A549 (cell line): ENCODE results near the gene RABGEF1. TPM values are rescaled to one million over a fixed set of nuclear protein-coding genes. Genes with fewer than 3 reads are reported as not detected.
A peak's percentile ranks its signal among the peaks of the same experiment; 100 is the strongest.

ENCODE experiments used
- ATAC-seq, 2 experiments: fragments of 200-7000 bp in 1 of 2; fragments of >200 bp in 1 of 2; cut with Nextera tagmentation in 1 of 2; cut with Tn5 transposase in 1 of 2; 3 replicates each; pipeline versions ENCODE4 v1.8.0 to v1.9.1; 2018 to 2020; ENCODE audit warnings: mild to moderate bottlenecking in 1 of 2, moderate library complexity in 1 of 2
- CTCF ChIA-PET: fragments of 300-600 bp; sonication (Branson Sonifier 250); formaldehyde crosslinking; extraction: SDS; loops from one replicate; lab custom pipeline; 2021; ENCODE audit warnings: antibody characterized with exemption, inconsistent platforms; lab: Yijun Ruan, JAX
- POLR2A ChIA-PET: fragments of 350-600 bp; formaldehyde crosslinking; extraction: SDS; loops from one replicate; lab custom pipeline; 2021; ENCODE audit warnings: antibody characterized with exemption, inconsistent platforms; lab: Yijun Ruan, JAX
- DNase-seq, 2 experiments: peaks; one replicate each; pipeline versions ENCODE4 v3.0.0 to v3.0.0-alpha.2; 2011 to 2016; ENCODE audit warnings: low read depth in 1 of 2, low spot score in 1 of 2
- FAIRE-seq: peaks from 2 replicates; lab custom pipeline; 2011; peaks lifted over from hg19 to GRCh38; lab: Jason Lieb, UNC
- H3K27ac ChIP-seq, 2 experiments: fragments of >200 bp; sonication (Bioruptor Twin); formaldehyde crosslinking; 3 replicates each; pipeline ENCODE4 v1.5.1; 2016 to 2017
- H3K4me1 ChIP-seq: fragments of >200 bp; sonication (Bioruptor Twin); formaldehyde crosslinking; 3 replicates; pipeline ENCODE4 v1.6.1; 2016
- H3K4me2 ChIP-seq: fragments of >200 bp; sonication (Bioruptor Twin); formaldehyde crosslinking; 3 replicates; pipeline ENCODE4 v1.6.1; 2016
- H3K4me3 ChIP-seq: fragments of >200 bp; sonication (Bioruptor Twin); formaldehyde crosslinking; 3 replicates; pipeline ENCODE4 v1.5.1; 2016
- H3K9me3 ChIP-seq: fragments of >200 bp; sonication (Bioruptor Twin); formaldehyde crosslinking; 3 replicates; pipeline ENCODE4 v1.6.1; 2016
- BHLHE40 ChIP-seq: IDR thresholded peaks from 2 replicates; pipeline ENCODE4 v1.6.1; 2012; ENCODE audit warnings: low read depth, low read length, inconsistent platforms
- CBX2 ChIP-seq: fragments of 200-600 bp; sonication (generic); IDR thresholded peaks from 2 replicates; pipeline ENCODE4 v1.6.1; 2016; ENCODE audit warnings: low read depth, mild to moderate bottlenecking, borderline replicate concordance
- CEBPB ChIP-seq, 2 experiments: fragments of >200 bp in 1 of 2; sonication (Bioruptor Twin) in 1 of 2; formaldehyde crosslinking in 1 of 2; IDR thresholded peaks; 2 replicates each; pipeline ENCODE4 v1.6.1; 2012 to 2016
- EHMT2 ChIP-seq: fragments of 200-600 bp; sonication (generic); IDR thresholded peaks from 2 replicates; pipeline ENCODE4 v1.6.1; 2016; ENCODE audit warnings: antibody characterized with exemption, low read depth, mild to moderate bottlenecking, moderate library complexity
- HES2 ChIP-seq: fragments of >200 bp; sonication (Bioruptor Twin); formaldehyde crosslinking; IDR thresholded peaks from 2 replicates; pipeline ENCODE4 v1.6.1; 2016
- HOXA7 ChIP-seq: fragments of 250-450 bp; sonication (Bioruptor Pico); IDR thresholded peaks from 2 replicates; pipeline ENCODE4 v1.5.0; 2020; ENCODE audit warnings: mild to moderate bottlenecking, moderate library complexity
- HOXB5 ChIP-seq: fragments of 250-450 bp; sonication (Bioruptor Pico); IDR thresholded peaks from 2 replicates; pipeline ENCODE4 v1.5.0; 2020; ENCODE audit warnings: mild to moderate bottlenecking, moderate library complexity
- JUN ChIP-seq, 2 experiments: fragments of >200 bp; sonication (Bioruptor Twin); formaldehyde crosslinking; IDR thresholded peaks; 2 replicates in 1 of 2; 3 replicates in 1 of 2; pipeline ENCODE4 v1.6.1; 2016 to 2017
- JUNB ChIP-seq: fragments of >200 bp; sonication (Bioruptor Twin); formaldehyde crosslinking; IDR thresholded peaks from 2 replicates; pipeline ENCODE4 v1.6.1; 2016
- KDM5A ChIP-seq: fragments of 200-600 bp; sonication (generic); IDR thresholded peaks from 2 replicates; pipeline ENCODE4 v1.6.1; 2016; ENCODE audit warnings: antibody characterized with exemption, mild to moderate bottlenecking
- MAX ChIP-seq: IDR thresholded peaks from 2 replicates; pipeline ENCODE4 v1.6.1; 2012
- MAZ ChIP-seq: fragments of 150-350 bp; IDR thresholded peaks from 2 replicates; pipeline ENCODE4 v1.6.1; 2014; ENCODE audit warnings: antibody characterized with exemption, low read depth, low read length, borderline replicate concordance
- MYC ChIP-seq: IDR thresholded peaks from 2 replicates; pipeline ENCODE4 v1.6.1; 2012; ENCODE audit warnings: mild to moderate bottlenecking, inconsistent platforms, low read length, improper control_type of control experiment, borderline replicate concordance
- NFE2L2 ChIP-seq: fragments of 150-350 bp; conservative IDR thresholded peaks from 2 replicates; pipeline ENCODE4 v1.6.1; 2014; ENCODE audit warnings: low read length
- PHF8 ChIP-seq: fragments of 200-600 bp; sonication (generic); IDR thresholded peaks from 2 replicates; pipeline ENCODE4 v1.6.1; 2016; ENCODE audit warnings: low read depth, mild to moderate bottlenecking, antibody characterized with exemption, moderate library complexity, borderline replicate concordance
- RAD21 ChIP-seq, 2 experiments: fragments of >200 bp in 1 of 2; sonication (Bioruptor Twin) in 1 of 2; formaldehyde crosslinking in 1 of 2; IDR thresholded peaks in 1 of 2; conservative IDR thresholded peaks in 1 of 2; 2 replicates in 1 of 2; 3 replicates in 1 of 2; pipeline ENCODE4 v1.6.1; 2012 to 2018; ENCODE audit warnings: inconsistent platforms in 1 of 2
- RARB ChIP-seq: fragments of 250-450 bp; sonication (Bioruptor Pico); IDR thresholded peaks from 2 replicates; pipeline ENCODE4 v1.8.0; 2021; ENCODE audit warnings: mild to moderate bottlenecking, moderate library complexity
- RNF2 ChIP-seq: fragments of 200-600 bp; sonication (generic); IDR thresholded peaks from 2 replicates; pipeline ENCODE4 v1.6.1; 2016; ENCODE audit warnings: low read depth, mild to moderate bottlenecking, antibody characterized with exemption, moderate library complexity, borderline replicate concordance
- SMC3 ChIP-seq: fragments of >200 bp; sonication (Bioruptor Twin); formaldehyde crosslinking; IDR thresholded peaks from 3 replicates; pipeline ENCODE4 v1.6.1; 2018; ENCODE audit warnings: inconsistent platforms
- TP53 ChIP-seq: fragments of 250-450 bp; sonication (Bioruptor Pico); IDR thresholded peaks from 2 replicates; pipeline ENCODE4 v1.5.0; 2021; ENCODE audit warnings: mild to moderate bottlenecking, moderate library complexity
- ZC3H11A ChIP-seq: fragments of 450-650 bp; IDR thresholded peaks from 2 replicates; pipeline ENCODE4 v1.6.1; 2014; ENCODE audit warnings: antibody characterized with exemption, mild to moderate bottlenecking
- ZNF302 ChIP-seq: fragments of 250-450 bp; sonication (Bioruptor Pico); IDR thresholded peaks from 2 replicates; pipeline ENCODE4 v1.9.0; 2021; ENCODE audit warnings: inconsistent platforms, mild to moderate bottlenecking, moderate library complexity
- WGBS: methylation state at CpG from one replicate; pipeline ENCODE4 v1.1.6; 2017; ENCODE audit errors: missing lambda C conversion rate; 5-methylcytosine and 5-hydroxymethylcytosine counted together
- polyA plus RNA-seq, 4 experiments: library from polyadenylated mRNA; depleted of rRNA in 3 of 4; stranded (reverse); fragments of >200 nt; fragmentation: RNase III in 1 of 4; extraction: RNeasy Plus Mini Kit Qiagen cat#74134 plus additional on column Dnase treatment in 1 of 4; gene quantifications; 2 replicates in 3 of 4; 3 replicates in 1 of 4; pipeline ENCODE4 v1.2.3, GENCODE V29; 2011 to 2017

RABGEF1 gene
- polyA plus RNA-seq, 2 of the 4 experiments (the other 2 are of a cell fraction): 16.2 to 22.6 TPM

- TF ChIP-seq MAX (no peak), CEBPB (IDR thresholded peaks at IDR 0.05) (0 out of 4 replicates have a peak, but pooled peaks of 1 of the 2 experiments have one; percentile 7), ZC3H11A (no peak)
- ATAC-seq (no peak), FAIRE-seq (no peak), DNase-seq (no peak)
- Histone ChIP-seq H3K4me2 (no peak overlapping the region), H3K9me3 (peaks cover 30% of the 10 kb centered on the region), H3K27ac (no peak overlapping the region), H3K4me1 (no peaks in the 10 kb centered on the region), H3K4me3 (no peak overlapping the region)
- ChIA-PET CTCF (interaction anchor here (1.0 kb wide), 1 partner anchor 20 kb away, joined by 3 read pairs; no protein-coding TSS in a partner anchor), POLR2A (no interaction called here)
- WGBS: 79% methylated on average over 3 of the region's 3 CpGs
Measured at GRCh38 chr7:66727058-66727457, 13.5 kb upstream of the RABGEF1 start.

- CTCF ChIA-PET: no interaction called here
- POLR2A ChIA-PET: no interaction called here
Measured at GRCh38 chr7:66728571-66728970, 12.0 kb upstream of the RABGEF1 start.

GRCh38 chr7:66729274-66729673 is 11.3 kb upstream of the RABGEF1 start:
- H3K4me3 ChIP-seq: no peak overlapping the region
- ChIA-PET CTCF (no interaction called here), POLR2A (no interaction called here)
- H3K4me1 ChIP-seq: no peaks in the 10 kb centered on the region
- ATAC-seq (no peak), DNase-seq (no peak), FAIRE-seq (no peak)
- peaks cover 16% of the 10 kb centered on the region for H3K9me3 ChIP-seq
- TF ChIP-seq MAX (no peak), KDM5A (no peak), PHF8 (no peak), RNF2 (no peak), JUN (IDR thresholded peaks at IDR 0.05) (no peak), NFE2L2 (no peak), RARB (CRISPR knock-in tag) (no peak), EHMT2 (no peak), TP53 (no peak)
- H3K4me2 ChIP-seq: no peak overlapping the region
- H3K27ac ChIP-seq: no peak overlapping the region
- WGBS: 82% methylated on average over 3 of the region's 3 CpGs

More at GRCh38 chr7:66728571-66728970, 12.0 kb upstream of the RABGEF1 start:
- Histone ChIP-seq H3K9me3 (peaks cover 23% of the 10 kb centered on the region), H3K4me1 (no peaks in the 10 kb centered on the region), H3K4me3 (no peak overlapping the region), H3K4me2 (no peak overlapping the region), H3K27ac (no peak overlapping the region)
- no peak for DNase-seq
- no peak for TF ChIP-seq BHLHE40
- TF ChIP-seq HES2: no peak
- no peak for TF ChIP-seq RAD21 (conservative IDR thresholded peaks at IDR 0.05 in 1 of 2, IDR thresholded peaks at IDR 0.05 in 1 of 2)
- TF ChIP-seq SMC3: no peak
- TF ChIP-seq CEBPB (IDR thresholded peaks at IDR 0.05): no peak
- no peak for TF ChIP-seq MAZ
- no peak for TF ChIP-seq HOXB5
- no peak for TF ChIP-seq HOXA7
- no peak for TF ChIP-seq EHMT2
- TF ChIP-seq JUNB: no peak
- 76% methylated on average over 6 of the region's 6 CpGs for WGBS
- no peak for FAIRE-seq
- no peak for ATAC-seq

GRCh38 chr7:66731986-66732385 is 8.5 kb upstream of the RABGEF1 start:
- WGBS: 79% methylated on average over 9 of the region's 11 CpGs
- H3K9me3 ChIP-seq: peaks cover 12% of the 10 kb centered on the region; the same call in 2 of the 3 replicates
- no peaks in the 10 kb centered on the region for H3K4me1 ChIP-seq
- no peak for FAIRE-seq
- H3K27ac ChIP-seq: no peak overlapping the region
- DNase-seq: no peak
- TF ChIP-seq ZNF302 (CRISPR knock-in tag) (no peak), RARB (CRISPR knock-in tag) (no peak), JUN (IDR thresholded peaks at IDR 0.05) (no peak), CBX2 (no peak), MYC (no peak), RNF2 (no peak)
- TF ChIP-seq, all 56 proteins: peak for 0
- Histone ChIP-seq H3K4me2 (no peak overlapping the region), H3K4me3 (no peak overlapping the region)
- peak; percentile 41 to 51; a peak in 5 of 6 replicates for ATAC-seq
- POLR2A ChIA-PET: interaction anchor here (1.0 kb wide), 1 partner anchor 8 kb away, joined by 3 read pairs; no protein-coding TSS in a partner anchor
- CTCF ChIA-PET: interaction anchor here (1.0 kb wide), 1 partner anchor 9 kb away, joined by 4 read pairs; the partner anchor contains the start of gene RABGEF1
